ENCODE measurements around the gene CRACR2B. TPM values are rescaled to one million over a fixed set of nuclear protein-coding genes. Genes with fewer than 3 reads are reported as not detected.

Gene CRACR2B
- total RNA-seq, 1 donor from 2014 or later = 2.6 TPM

DNA sequence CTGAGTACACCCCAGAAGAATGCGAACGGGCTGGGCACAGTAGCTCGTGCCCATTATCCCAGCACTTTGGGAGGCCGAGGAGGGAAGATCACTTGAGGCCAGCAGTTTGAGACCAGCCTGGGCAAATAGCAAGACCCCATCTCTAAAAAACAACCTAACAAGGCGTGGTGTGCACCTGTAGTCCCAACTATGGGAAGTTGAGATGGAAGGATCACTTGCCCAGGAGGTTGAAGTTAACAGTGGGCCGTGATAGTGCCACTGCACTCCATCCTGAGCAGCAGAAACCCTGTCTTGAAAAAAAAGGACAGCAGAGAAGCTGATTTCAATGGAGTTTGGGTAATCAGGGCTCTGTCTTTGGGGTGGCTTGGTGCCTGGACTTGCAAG is 14.7 kb upstream of the CRACR2B start:
- no peaks in the 10 kb centered on the region for H3K27me3 Mint-ChIP-seq (ENCODE audit: low read depth, unreplicated experiment)
- no peak overlapping the region for H2AFZ ChIP-seq (ENCODE audit: low read depth, low read length)
- TF ChIP-seq, protein P1, sequence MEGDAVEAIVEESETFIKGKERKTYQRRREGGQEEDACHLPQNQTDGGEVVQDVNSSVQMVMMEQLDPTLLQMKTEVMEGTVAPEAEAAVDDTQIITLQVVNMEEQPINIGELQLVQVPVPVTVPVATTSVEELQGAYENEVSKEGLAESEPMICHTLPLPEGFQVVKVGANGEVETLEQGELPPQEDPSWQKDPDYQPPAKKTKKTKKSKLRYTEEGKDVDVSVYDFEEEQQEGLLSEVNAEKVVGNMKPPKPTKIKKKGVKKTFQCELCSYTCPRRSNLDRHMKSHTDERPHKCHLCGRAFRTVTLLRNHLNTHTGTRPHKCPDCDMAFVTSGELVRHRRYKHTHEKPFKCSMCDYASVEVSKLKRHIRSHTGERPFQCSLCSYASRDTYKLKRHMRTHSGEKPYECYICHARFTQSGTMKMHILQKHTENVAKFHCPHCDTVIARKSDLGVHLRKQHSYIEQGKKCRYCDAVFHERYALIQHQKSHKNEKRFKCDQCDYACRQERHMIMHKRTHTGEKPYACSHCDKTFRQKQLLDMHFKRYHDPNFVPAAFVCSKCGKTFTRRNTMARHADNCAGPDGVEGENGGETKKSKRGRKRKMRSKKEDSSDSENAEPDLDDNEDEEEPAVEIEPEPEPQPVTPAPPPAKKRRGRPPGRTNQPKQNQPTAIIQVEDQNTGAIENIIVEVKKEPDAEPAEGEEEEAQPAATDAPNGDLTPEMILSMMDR (IDR thresholded peaks at IDR 0.05; ENCODE audit: insufficient read depth, low read depth, low read length) = no peak
- no peak for TF ChIP-seq EZH2 (IDR thresholded peaks at IDR 0.05; ENCODE audit: insufficient read depth, low read length)
- no peak overlapping the region for H3K4me3 ChIP-seq (ENCODE audit: insufficient read depth, low read depth, low read length)
- H3K9me3 Mint-ChIP-seq (ENCODE audit: unreplicated experiment) = no peaks in the 10 kb centered on the region
- H3K4me1 ChIP-seq (ENCODE audit: insufficient read depth, low read length) = peaks cover 17% of the 10 kb centered on the region
- peaks cover 15% of the 10 kb centered on the region for H3K36me3 Mint-ChIP-seq (ENCODE audit: low read depth, unreplicated experiment)
- peaks cover 23% of the 10 kb centered on the region for H3K36me3 ChIP-seq (ENCODE audit: insufficient read depth, low read length)
- H3K27ac Mint-ChIP-seq (ENCODE audit: unreplicated experiment) = no peak overlapping the region
- no peak overlapping the region for H3K27ac ChIP-seq (ENCODE audit: low read depth, low read length)
- FAIRE-seq (no peak), DNase-seq (ENCODE audit: low read depth) (no peak)
- H3K27me3 ChIP-seq (ENCODE audit: insufficient read depth, low read length) = no peaks in the 10 kb centered on the region
- peaks cover 53% of the 10 kb centered on the region for H3K79me2 ChIP-seq (ENCODE audit: insufficient read depth, low read length)
- H4K20me1 ChIP-seq (ENCODE audit: insufficient read depth, low read length) = peaks cover 39% of the 10 kb centered on the region
- no peak overlapping the region for H3K4me2 ChIP-seq (ENCODE audit: low read length)
- peaks cover 18% of the 10 kb centered on the region for H3K4me1 Mint-ChIP-seq (ENCODE audit: low read depth, unreplicated experiment)
- no peak overlapping the region for H3K9ac ChIP-seq (ENCODE audit: low read length)
- H3K9me3 ChIP-seq (ENCODE audit: insufficient read depth, low read depth, low read length) = no peaks in the 10 kb centered on the region
- H3K4me3 Mint-ChIP-seq (ENCODE audit: unreplicated experiment) = peak overlapping the region; percentile 60

DNA sequence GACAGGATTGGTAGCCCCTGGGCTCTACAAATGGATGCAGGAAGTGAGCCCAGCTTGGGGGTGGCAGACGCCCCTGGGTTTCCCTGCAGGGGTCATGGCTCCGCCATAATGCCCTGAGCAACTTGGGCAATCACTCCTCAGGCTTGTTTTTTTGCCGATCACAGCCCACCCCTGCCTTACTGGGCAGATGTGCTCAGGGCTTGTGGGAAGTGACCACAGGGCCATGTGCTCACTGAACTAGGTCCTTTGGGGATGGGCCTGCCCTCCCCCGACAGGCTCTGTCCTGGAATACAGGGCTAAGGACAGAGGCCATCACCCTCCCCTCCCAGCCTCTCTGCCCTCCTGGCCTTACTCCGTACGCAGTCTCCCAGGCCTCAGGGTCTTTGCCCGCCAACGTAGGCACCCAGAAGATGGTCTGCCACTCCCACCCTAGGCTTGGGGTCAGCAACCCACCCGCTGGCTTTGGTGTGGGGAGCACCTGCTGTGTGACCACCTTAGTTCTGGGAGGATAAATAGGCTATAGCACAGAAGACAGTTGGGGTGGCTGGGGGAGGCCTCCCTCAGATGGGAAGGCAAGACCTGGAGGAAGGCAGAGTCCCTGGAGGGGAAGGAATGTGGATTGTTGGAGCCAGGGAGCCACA is 14.1 kb upstream of the CRACR2B start:
- no peak overlapping the region for H3K9ac ChIP-seq (ENCODE audit: low read length)
- H3K27me3 ChIP-seq (ENCODE audit: insufficient read depth, low read length) = no peaks in the 10 kb centered on the region
- H3K4me1 Mint-ChIP-seq (ENCODE audit: low read depth, unreplicated experiment) = peaks cover 18% of the 10 kb centered on the region
- no peak overlapping the region for H3K27ac ChIP-seq (ENCODE audit: low read depth, low read length)
- H3K9me3 ChIP-seq (ENCODE audit: insufficient read depth, low read depth, low read length) = no peaks in the 10 kb centered on the region
- no peaks in the 10 kb centered on the region for H3K9me3 Mint-ChIP-seq (ENCODE audit: unreplicated experiment)
- H3K4me3 Mint-ChIP-seq (ENCODE audit: unreplicated experiment) = no peak overlapping the region
- FAIRE-seq (no peak), DNase-seq (ENCODE audit: low read depth) (no peak)
- no peak overlapping the region for H3K27ac Mint-ChIP-seq (ENCODE audit: unreplicated experiment)
- no peak overlapping the region for H3K4me3 ChIP-seq (ENCODE audit: insufficient read depth, low read depth, low read length)
- H3K36me3 Mint-ChIP-seq (ENCODE audit: low read depth, unreplicated experiment) = peaks cover 15% of the 10 kb centered on the region
- H3K79me2 ChIP-seq (ENCODE audit: insufficient read depth, low read length) = peaks cover 48% of the 10 kb centered on the region
- H2AFZ ChIP-seq (ENCODE audit: low read depth, low read length) = no peak overlapping the region
- peaks cover 23% of the 10 kb centered on the region for H3K36me3 ChIP-seq (ENCODE audit: insufficient read depth, low read length)
- peaks cover 39% of the 10 kb centered on the region for H4K20me1 ChIP-seq (ENCODE audit: insufficient read depth, low read length)
- no peaks in the 10 kb centered on the region for H3K27me3 Mint-ChIP-seq (ENCODE audit: low read depth, unreplicated experiment)
- H3K4me1 ChIP-seq (ENCODE audit: insufficient read depth, low read length) = peaks cover 15% of the 10 kb centered on the region
- no peak overlapping the region for H3K4me2 ChIP-seq (ENCODE audit: low read length)
- TF ChIP-seq, protein P1 (IDR thresholded peaks at IDR 0.05; ENCODE audit: insufficient read depth, low read depth, low read length) = no peak
- TF ChIP-seq EZH2 (IDR thresholded peaks at IDR 0.05; ENCODE audit: insufficient read depth, low read length) = no peak

DNA sequence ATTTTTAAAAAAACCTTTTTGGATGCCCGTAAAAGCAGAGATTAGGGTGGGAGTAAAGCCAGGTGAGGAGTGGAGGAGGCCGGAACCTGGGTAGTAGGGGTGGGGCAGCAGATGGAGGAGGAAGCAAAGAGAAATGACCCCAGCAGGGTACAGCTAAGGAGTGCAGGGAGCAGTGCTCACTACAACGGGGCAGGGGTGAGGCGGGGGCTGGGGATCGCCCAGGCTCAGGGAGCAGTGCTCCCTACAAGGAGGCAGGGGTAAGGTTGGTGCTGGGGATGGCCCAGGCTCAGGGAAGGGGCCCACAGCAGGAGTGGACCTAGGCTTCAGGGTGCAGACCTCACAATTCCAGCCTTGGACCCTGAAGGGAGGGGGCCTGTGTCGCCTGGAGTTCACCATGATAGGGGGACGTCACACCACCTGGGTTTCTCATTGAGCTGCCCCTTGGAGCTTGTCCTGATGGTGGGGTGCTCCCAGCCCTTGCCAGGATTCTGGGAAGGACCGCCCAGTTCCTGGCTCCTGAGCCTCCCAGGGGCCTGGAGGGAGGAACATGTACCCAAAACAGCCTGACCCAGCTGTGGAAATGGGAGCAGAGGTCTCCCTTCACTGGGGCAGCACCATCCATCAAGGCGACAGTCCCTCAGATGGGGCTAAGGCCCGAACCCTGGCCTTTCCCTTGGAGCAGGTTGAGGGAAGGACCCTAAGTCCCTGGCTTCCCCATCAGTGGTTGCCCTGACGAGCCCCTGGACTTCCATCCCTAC is 11.9 kb upstream of the CRACR2B start:
- no peaks in the 10 kb centered on the region for H3K27me3 ChIP-seq (ENCODE audit: insufficient read depth, low read length)
- no peak overlapping the region for H3K9ac ChIP-seq (ENCODE audit: low read length)
- H3K27ac ChIP-seq (ENCODE audit: low read depth, low read length) = no peak overlapping the region
- no peak overlapping the region for H3K4me2 ChIP-seq (ENCODE audit: low read length)
- Mint-ChIP-seq H3K4me1 (ENCODE audit: low read depth, unreplicated experiment) (peaks cover 18% of the 10 kb centered on the region), H3K9me3 (ENCODE audit: unreplicated experiment) (no peaks in the 10 kb centered on the region), H3K27me3 (ENCODE audit: low read depth, unreplicated experiment) (no peaks in the 10 kb centered on the region), H3K4me3 (ENCODE audit: unreplicated experiment) (no peak overlapping the region), H3K27ac (ENCODE audit: unreplicated experiment) (no peak overlapping the region), H3K36me3 (ENCODE audit: low read depth, unreplicated experiment) (peaks cover 14% of the 10 kb centered on the region)
- peaks cover 40% of the 10 kb centered on the region for H4K20me1 ChIP-seq (ENCODE audit: insufficient read depth, low read length)
- no peak overlapping the region for H2AFZ ChIP-seq (ENCODE audit: low read depth, low read length)
- TF ChIP-seq, protein P1 (IDR thresholded peaks at IDR 0.05; ENCODE audit: insufficient read depth, low read depth, low read length) = no peak
- no peak for TF ChIP-seq EZH2 (IDR thresholded peaks at IDR 0.05; ENCODE audit: insufficient read depth, low read length)
- H3K4me3 ChIP-seq (ENCODE audit: insufficient read depth, low read depth, low read length) = no peak overlapping the region
- peaks cover 23% of the 10 kb centered on the region for H3K36me3 ChIP-seq (ENCODE audit: insufficient read depth, low read length)
- peaks cover 25% of the 10 kb centered on the region for H3K4me1 ChIP-seq (ENCODE audit: insufficient read depth, low read length)
- DNase-seq (ENCODE audit: low read depth) (no peak), FAIRE-seq (no peak)
- H3K79me2 ChIP-seq (ENCODE audit: insufficient read depth, low read length) = peaks cover 39% of the 10 kb centered on the region
- no peaks in the 10 kb centered on the region for H3K9me3 ChIP-seq (ENCODE audit: insufficient read depth, low read depth, low read length)
